B cell (primary cell): Measurements from ENCODE around the gene FAR2. TPM values are rescaled to one million over a fixed set of nuclear protein-coding genes. Genes with fewer than 3 reads are reported as not detected.

ENCODE experiments used
- ATAC-seq: fragments of 200-7000 bp; cut with Tn5 transposase; one replicate; pipeline ENCODE4 v1.10.0; 2021; ENCODE audit warnings: low read depth, mild to moderate bottlenecking, moderate number of reproducible peaks, moderate library complexity
- CTCF ChIA-PET: fragments of 350-600 bp; sonication (Branson Sonifier 250); formaldehyde crosslinking; loops from one replicate; lab custom pipeline; 2021; ENCODE audit warnings: antibody characterized with exemption, inconsistent platforms; lab: Charles Lee
- POLR2A ChIA-PET: fragments of 350-600 bp; sonication (Branson Sonifier 250); formaldehyde crosslinking; loops from one replicate; lab custom pipeline; 2021; ENCODE audit warnings: antibody characterized with exemption; lab: Charles Lee
- DNase-seq: peaks from one replicate; pipeline ENCODE4 v3.0.0; 2013
- H2AFZ ChIP-seq: 2 replicates; pipeline ENCODE4 v1.6.1; 2012; ENCODE audit warnings: mild to moderate bottlenecking, low read depth, low read length; ENCODE audit not compliant: insufficient read depth, poor library complexity, severe bottlenecking
- H3K27ac ChIP-seq, 2 donors: 1 replicate in 1 of 2; 2 replicates in 1 of 2; pipeline ENCODE4 v1.5.1; 2012 to 2013; ENCODE audit warnings: low read length in 2 of 2, mild to moderate bottlenecking in 2 of 2, moderate library complexity in 1 of 2
- H3K27me3 ChIP-seq, 4 experiments: fragments of 200-600 bp in 1 of 4; sonication (generic) in 1 of 4; replicated peaks in 1 of 4; 1 replicate in 2 of 4; 2 replicates in 2 of 4; pipeline versions ENCODE4 v1.6.1 to v1.7.0; 2013 to 2016; ENCODE audit warnings: low read length in 3 of 4, mild to moderate bottlenecking in 2 of 4, mixed read lengths in 1 of 4, moderate library complexity in 1 of 4; ENCODE audit not compliant: insufficient read depth in 4 of 4, control insufficient read depth in 3 of 4; ENCODE audit errors: control extremely low read depth in 1 of 4
- H3K36me3 ChIP-seq, 2 experiments: replicated peaks in 1 of 2; 1 replicate in 1 of 2; 2 replicates in 1 of 2; pipeline versions ENCODE4 v1.6.1 to v1.7.1; 2013; ENCODE audit warnings: low read length in 1 of 2; ENCODE audit not compliant: insufficient read depth in 2 of 2, control insufficient read depth in 1 of 2; ENCODE audit errors: control extremely low read depth in 1 of 2, extremely low read depth in 1 of 2
- H3K4me1 ChIP-seq, 2 donors: fragments of 200-600 bp in 1 of 2; sonication (generic) in 1 of 2; 1 replicate in 1 of 2; 2 replicates in 1 of 2; pipeline versions ENCODE4 v1.5.1 to v1.6.1; 2013 to 2017; ENCODE audit warnings: low read length in 2 of 2; ENCODE audit not compliant: control insufficient read depth in 2 of 2, insufficient read depth in 2 of 2
- H3K4me2 ChIP-seq: replicated peaks from 2 replicates; pipeline ENCODE3; 2012; ENCODE audit warnings: mild to moderate bottlenecking, low read depth, low read length; ENCODE audit not compliant: poor library complexity, severe bottlenecking
- H3K4me3 ChIP-seq, 5 experiments: fragments of 200-600 bp in 1 of 5; sonication (generic) in 1 of 5; 1 replicate in 3 of 5; 2 replicates in 2 of 5; pipeline versions ENCODE4 v1.5.1 to v1.7.0; 2011 to 2016; ENCODE audit warnings: low read length in 4 of 5, mild to moderate bottlenecking in 4 of 5, low read depth in 2 of 5, control low read depth in 1 of 5, moderate library complexity in 1 of 5; ENCODE audit not compliant: insufficient read depth in 1 of 5; ENCODE audit errors: control extremely low read depth in 1 of 5, extremely low read depth in 1 of 5
- H3K79me2 ChIP-seq: fragments of 200-600 bp; sonication (generic); one replicate; pipeline ENCODE4 v1.6.0; 2016; ENCODE audit warnings: low read length; ENCODE audit not compliant: control insufficient read depth, insufficient read depth
- H3K9ac ChIP-seq: fragments of 200-600 bp; sonication (generic); 2 replicates; pipeline ENCODE4 v1.6.1; 2017; ENCODE audit warnings: mild to moderate bottlenecking, low read length, moderate library complexity
- H3K9me3 ChIP-seq, 3 donors: one replicate each; pipeline versions ENCODE4 v1.6.1 to v1.7.1; 2013; ENCODE audit warnings: low read length in 2 of 3; ENCODE audit not compliant: control insufficient read depth in 2 of 3, insufficient read depth in 1 of 3; ENCODE audit errors: control extremely low read depth in 1 of 3
- H4K20me1 ChIP-seq: 2 replicates; pipeline ENCODE4 v1.6.0; 2012; ENCODE audit warnings: mild to moderate bottlenecking, low read length; ENCODE audit not compliant: insufficient read depth, control insufficient read depth, poor library complexity, severe bottlenecking
- H3K27ac Mint-ChIP-seq: one replicate; pipeline ENCODE4 v1.8.0; 2021; ENCODE audit warnings: mixed read lengths
- H3K27me3 Mint-ChIP-seq: one replicate; pipeline ENCODE4 v1.8.0; 2021; ENCODE audit warnings: mixed read lengths
- H3K4me1 Mint-ChIP-seq: one replicate; pipeline ENCODE4 v1.8.0; 2021; ENCODE audit warnings: mixed read lengths
- H3K4me3 Mint-ChIP-seq: one replicate; pipeline ENCODE4 v1.8.0; 2021; ENCODE audit warnings: mixed read lengths
- H3K9me3 Mint-ChIP-seq: one replicate; pipeline ENCODE4 v1.8.0; 2022; ENCODE audit warnings: mixed read lengths; ENCODE audit not compliant: insufficient read depth
- CTCF ChIP-seq: fragments of 200-600 bp; IDR thresholded peaks from one replicate; pipeline ENCODE4 v1.8.0; 2022; ENCODE audit warnings: antibody characterized with exemption, mild to moderate bottlenecking
- EZH2 ChIP-seq: IDR thresholded peaks from 2 replicates; pipeline ENCODE4 v1.6.1; 2012; ENCODE audit warnings: borderline replicate concordance, low read depth, mild to moderate bottlenecking, moderate library complexity, low read length; ENCODE audit not compliant: insufficient read depth, poor library complexity, severe bottlenecking
- WGBS: methylation state at CpG from one replicate; pipeline ENCODE4 v1.1.5; 2013; ENCODE audit warnings: missing lambda C conversion rate; ENCODE audit not compliant: insufficient coverage; 5-methylcytosine and 5-hydroxymethylcytosine counted together
- intact Hi-C: fragments of 100-400 bp; cut with micrococcal nuclease; formaldehyde crosslinking; loops from one replicate; pipeline ENCODE4 v1.10.0; 2022
- polyA plus RNA-seq: library from polyadenylated mRNA; depleted of rRNA; stranded (reverse); fragments of >200 nt; gene quantifications from 2 replicates; pipeline ENCODE4 v1.2.3, GENCODE V29; 2012
- total RNA-seq, 2 donors: library from RNA; stranded (reverse); fragments of 120-200 nt in 1 of 2; gene quantifications; 1 replicate in 1 of 2; 2 replicates in 1 of 2; pipeline versions ENCODE4 v1.2.3 to v1.2.4, GENCODE V29; 2013 to 2022

FAR2 gene
- total and polyA plus RNA-seq, 2 donors (not counting 1 experiment from before 2014, with no cell fraction given): 0.39 TPM; not detected in 1

- POLR2A ChIA-PET: no interaction called here
- ATAC-seq: no peak
Measured at GRCh38 chr12:29286081-29286790, 137.2 kb downstream of the FAR2 start.

More at GRCh38 chr12:29286081-29286790, 137.2 kb downstream of the FAR2 start:
- H3K27me3 ChIP-seq: no peaks in the 10 kb centered on the region
- intact Hi-C loops: no loop called here
- H3K9ac ChIP-seq: no peak overlapping the region
- no peak for DNase-seq
- Mint-ChIP-seq H3K9me3 (peaks cover 3% of the 10 kb centered on the region), H3K4me3 (no peak overlapping the region), H3K27ac (no peak overlapping the region), H3K27me3 (no peaks in the 10 kb centered on the region), H3K4me1 (no peaks in the 10 kb centered on the region)
- no peaks in the 10 kb centered on the region for H3K4me1 ChIP-seq
- no peak overlapping the region for H3K4me2 ChIP-seq
- TF ChIP-seq CTCF (no peak), EZH2 (no peak)
- H3K36me3 ChIP-seq: no peaks in the 10 kb centered on the region
- H3K79me2 ChIP-seq: no peaks in the 10 kb centered on the region
- H3K4me3 ChIP-seq: no peak overlapping the region
- no peak overlapping the region for H3K27ac ChIP-seq
- no peak overlapping the region for H2AFZ ChIP-seq
- CTCF ChIA-PET: no interaction called here
- no CpG with 5 or more reads among the region's 3 CpGs for WGBS
- H3K9me3 ChIP-seq: peaks cover 0 to 2% (median 0%) of the 10 kb centered on the region in 3 donors
- H4K20me1 ChIP-seq: no peaks in the 10 kb centered on the region
